HepG2 (cell line): ENCODE data around the gene FKBP1B. TPM values are rescaled to one million over a fixed set of nuclear protein-coding genes. Genes with fewer than 3 reads are reported as not detected.

ENCODE experiments used
- ARID2 ChIP-seq: sonication (generic); formaldehyde crosslinking; IDR thresholded peaks from 2 replicates; pipeline ENCODE4 v1.8.1; 2022; ENCODE audit warnings: mild to moderate bottlenecking, missing genetic modification reagents, borderline replicate concordance
- EED ChIP-seq: sonication (generic); formaldehyde crosslinking; IDR thresholded peaks from 2 replicates; pipeline ENCODE4 v1.5.0; 2020; ENCODE audit warnings: mild to moderate bottlenecking, missing genetic modification reagents
- FOXP4 ChIP-seq: sonication (generic); formaldehyde crosslinking; IDR thresholded peaks from 2 replicates; pipeline ENCODE4 v1.4.0; 2020; ENCODE audit warnings: missing genetic modification reagents
- GABPB1 ChIP-seq: IDR thresholded peaks from 2 replicates; pipeline ENCODE4 v1.6.1; 2016; ENCODE audit warnings: mild to moderate bottlenecking, missing genetic modification reagents, moderate library complexity, missing compliant biosample characterization
- KDM5B ChIP-seq: sonication (generic); formaldehyde crosslinking; IDR thresholded peaks from 2 replicates; pipeline ENCODE4 v1.4.0; 2020; ENCODE audit warnings: missing genetic modification reagents, mild to moderate bottlenecking, borderline replicate concordance
- KLF13 ChIP-seq: sonication (generic); formaldehyde crosslinking; IDR thresholded peaks from 2 replicates; pipeline ENCODE4 v1.4.0; 2020; ENCODE audit warnings: mild to moderate bottlenecking, missing genetic modification reagents
- MAX ChIP-seq: IDR thresholded peaks from 2 replicates; pipeline ENCODE4 v1.6.1; 2012; ENCODE audit warnings: inconsistent platforms
- PHF8 ChIP-seq: sonication (generic); formaldehyde crosslinking; IDR thresholded peaks from 2 replicates; pipeline ENCODE4 v1.5.0; 2020; ENCODE audit warnings: missing genetic modification reagents
- PRDM15 ChIP-seq: sonication (generic); formaldehyde crosslinking; IDR thresholded peaks from 2 replicates; pipeline ENCODE4 v1.4.0; 2020; ENCODE audit warnings: missing genetic modification reagents
- TARDBP ChIP-seq: sonication (generic); formaldehyde crosslinking; IDR thresholded peaks from 2 replicates; pipeline ENCODE4 v1.8.0; 2022; ENCODE audit warnings: mild to moderate bottlenecking, missing genetic modification reagents
- TIGD3 ChIP-seq: sonication (generic); formaldehyde crosslinking; IDR thresholded peaks from 2 replicates; pipeline ENCODE4 v1.5.1; 2020; ENCODE audit warnings: mild to moderate bottlenecking, missing genetic modification reagents, borderline replicate concordance
- UBTF ChIP-seq: sonication (generic); formaldehyde crosslinking; IDR thresholded peaks from 2 replicates; pipeline ENCODE4 v1.4.0; 2020; ENCODE audit warnings: mild to moderate bottlenecking, missing genetic modification reagents
- ZBTB3 ChIP-seq: sonication (generic); formaldehyde crosslinking; IDR thresholded peaks from 2 replicates; pipeline ENCODE4 v1.4.0; 2020; ENCODE audit warnings: low read depth, mild to moderate bottlenecking, moderate library complexity, missing genetic modification reagents, borderline replicate concordance
- ZFAT ChIP-seq: sonication (generic); formaldehyde crosslinking; conservative IDR thresholded peaks from 2 replicates; pipeline ENCODE4 v1.8.1; 2023; ENCODE audit warnings: missing genetic modification reagents, inconsistent platforms
- ZMYM3 ChIP-seq: sonication (generic); formaldehyde crosslinking; IDR thresholded peaks from 2 replicates; pipeline ENCODE4 v1.5.1; 2020; ENCODE audit warnings: mild to moderate bottlenecking, missing genetic modification reagents
- ZNF253 ChIP-seq: sonication (generic); formaldehyde crosslinking; IDR thresholded peaks from 2 replicates; pipeline ENCODE4 v1.8.0; 2022; ENCODE audit warnings: mild to moderate bottlenecking, missing genetic modification reagents, borderline replicate concordance
- ZNF737 ChIP-seq: sonication (generic); formaldehyde crosslinking; IDR thresholded peaks from 2 replicates; pipeline ENCODE4 v1.5.0; 2020; ENCODE audit warnings: missing genetic modification reagents, mild to moderate bottlenecking, borderline replicate concordance
- polyA plus RNA-seq, 8 experiments: library from polyadenylated mRNA; depleted of rRNA in 3 of 8; stranded (reverse) in 7 of 8; unstranded in 1 of 8; fragments of >200 nt; fragmentation: Illumina TruSeq in 4 of 8; extraction: Trizol in 4 of 8; gene quantifications; 2 replicates each; pipeline versions ENCODE4 v1.2.1 to v1.2.3, GENCODE V29; 2011 to 2016; ENCODE audit warnings: low read depth in 4 of 8, missing spikeins in 1 of 8, mixed read lengths in 1 of 8; ENCODE audit not compliant: insufficient read depth in 1 of 8
- total RNA-seq, 5 experiments: library from RNA; depleted of rRNA; stranded (reverse); fragments of >200 nt; fragmentation: Illumina TruSeq; extraction: Trizol; gene quantifications; 2 replicates each; pipeline ENCODE4 v1.2.3, GENCODE V29; 2016; ENCODE audit warnings: low read depth in 1 of 5

Gene FKBP1B
- total and polyA plus RNA-seq, 2 of the 13 experiments (the other 11 are each of a cell fraction or from before 2014, with no cell fraction given) = 35.2 to 96.3 TPM

GRCh38 chr2:24050041-24050979 is 769 bp downstream of the FKBP1B start (continued):
- TF ChIP-seq TARDBP (CRISPR knock-in tag) = no peak
- TF ChIP-seq ZNF253 = 0 out of 2 replicates have a peak, but pooled peaks have one; percentile 34
- TF ChIP-seq KDM5B (CRISPR knock-in tag) = 0 out of 2 replicates have a peak, but pooled peaks have one; percentile 22
- no peak for TF ChIP-seq ARID2 (CRISPR knock-in tag)
- 0 out of 2 replicates have a peak, but pooled peaks have one; percentile 24 for TF ChIP-seq PRDM15 (CRISPR knock-in tag)
- TF ChIP-seq ZBTB3 (CRISPR knock-in tag) = no peak
- TF ChIP-seq TIGD3 (CRISPR knock-in tag) = no peak
- TF ChIP-seq GABPB1 = 0 out of 2 replicates have a peak, but pooled peaks have one; percentile 63
- 0 out of 2 replicates have a peak, but pooled peaks have one; percentile 39 for TF ChIP-seq MAX
- peak; percentile 18; the same call in 1 of the 2 replicates for TF ChIP-seq EED (CRISPR knock-in tag)
- TF ChIP-seq FOXP4 (CRISPR knock-in tag) = peak; percentile 13; the same call in 1 of the 2 replicates
- TF ChIP-seq PHF8 = peak; percentile 41
- TF ChIP-seq ZMYM3 (CRISPR knock-in tag) = 0 out of 2 replicates have a peak, but pooled peaks have one; percentile 10
- TF ChIP-seq ZNF737 (CRISPR knock-in tag) = 0 out of 2 replicates have a peak, but pooled peaks have one; percentile 7
- no peak for TF ChIP-seq KLF13 (CRISPR knock-in tag)
- TF ChIP-seq UBTF (CRISPR knock-in tag) = peak; percentile 95
- 0 out of 2 replicates have a peak, but pooled peaks have one; percentile 10 for TF ChIP-seq ZFAT (CRISPR knock-in tag)
